Trophoblast cell (in vitro differentiated cells and primary cell): ENCODE results near the gene TUBB4A.

Experiments used
- DNase-seq, 2 donors: peaks; one replicate each; pipeline ENCODE4 v3.0.0-alpha.2; 2016
- H2AFZ ChIP-seq: 2 replicates; pipeline ENCODE4 v1.6.1; 2013; ENCODE audit warnings: low read length, moderate library complexity, mild to moderate bottlenecking; ENCODE audit not compliant: insufficient read depth, poor library complexity
- H2AK5ac ChIP-seq: 2 replicates; pipeline ENCODE4 v1.6.1; 2013; ENCODE audit warnings: mild to moderate bottlenecking, low read length
- H2BK120ac ChIP-seq: 2 replicates; pipeline ENCODE4 v1.6.1; 2013; ENCODE audit warnings: low read length, mild to moderate bottlenecking, moderate library complexity; ENCODE audit not compliant: insufficient read depth, poor library complexity
- H2BK12ac ChIP-seq: 2 replicates; pipeline ENCODE4 v1.6.1; 2013; ENCODE audit warnings: mild to moderate bottlenecking, low read length, moderate library complexity
- H2BK5ac ChIP-seq: 2 replicates; pipeline ENCODE4 v1.6.1; 2013; ENCODE audit warnings: low read length, low read depth, moderate library complexity, mild to moderate bottlenecking; ENCODE audit not compliant: poor library complexity
- H3K14ac ChIP-seq: 2 replicates; pipeline ENCODE4 v1.6.1; 2013; ENCODE audit warnings: mild to moderate bottlenecking, low read length
- H3K18ac ChIP-seq: 2 replicates; pipeline ENCODE4 v1.6.1; 2013; ENCODE audit warnings: mild to moderate bottlenecking, low read length
- H3K23ac ChIP-seq: 2 replicates; pipeline ENCODE4 v1.6.1; 2013; ENCODE audit warnings: low read length
- H3K27ac ChIP-seq: 2 replicates; pipeline ENCODE4 v1.5.1; 2013; ENCODE audit warnings: low read depth, mild to moderate bottlenecking, inconsistent platforms, low read length, moderate library complexity
- H3K27me3 ChIP-seq: 2 replicates; pipeline ENCODE4 v1.6.1; 2013; ENCODE audit warnings: inconsistent platforms, mild to moderate bottlenecking, low read length, moderate library complexity; ENCODE audit not compliant: insufficient read depth
- H3K36me3 ChIP-seq, 2 experiments: 1 replicate in 1 of 2; 2 replicates in 1 of 2; pipeline ENCODE4 v1.6.1; 2013; ENCODE audit warnings: low read length in 2 of 2, mild to moderate bottlenecking in 2 of 2, moderate library complexity in 1 of 2; ENCODE audit not compliant: insufficient read depth in 2 of 2, control insufficient read depth in 1 of 2
- H3K4ac ChIP-seq: 2 replicates; pipeline ENCODE4 v1.6.1; 2013; ENCODE audit warnings: low read depth, mild to moderate bottlenecking, low read length, moderate library complexity
- H3K4me1 ChIP-seq, 2 experiments: 1 replicate in 1 of 2; 2 replicates in 1 of 2; pipeline ENCODE4 v1.6.1; 2013; ENCODE audit warnings: low read length in 2 of 2, mild to moderate bottlenecking in 2 of 2, moderate library complexity in 1 of 2; ENCODE audit not compliant: insufficient read depth in 2 of 2, control insufficient read depth in 1 of 2
- H3K4me2 ChIP-seq: 2 replicates; pipeline ENCODE4 v1.6.1; 2013; ENCODE audit warnings: inconsistent platforms, mild to moderate bottlenecking, low read length, moderate library complexity
- H3K4me3 ChIP-seq: 2 replicates; pipeline ENCODE4 v1.5.1; 2013; ENCODE audit warnings: mild to moderate bottlenecking, low read depth, low read length, inconsistent platforms
- H3K79me1 ChIP-seq: one replicate; pipeline ENCODE4 v1.6.1; 2013; ENCODE audit warnings: low read length
- H3K79me2 ChIP-seq: 2 replicates; pipeline ENCODE4 v1.6.1; 2013; ENCODE audit warnings: low read length, mild to moderate bottlenecking; ENCODE audit not compliant: control insufficient read depth, insufficient read depth, poor library complexity
- H3K9ac ChIP-seq: 2 replicates; pipeline ENCODE4 v1.6.1; 2013; ENCODE audit warnings: mild to moderate bottlenecking, low read length
- H3K9me3 ChIP-seq: 2 replicates; pipeline ENCODE4 v1.6.1; 2013; ENCODE audit warnings: low read depth, mild to moderate bottlenecking, control low read depth, inconsistent platforms, low read length; ENCODE audit not compliant: insufficient read depth
- H4K12ac ChIP-seq: 2 replicates; pipeline ENCODE4 v1.6.1; 2013; ENCODE audit warnings: low read depth, mild to moderate bottlenecking, low read length, moderate library complexity
- H4K8ac ChIP-seq: 2 replicates; pipeline ENCODE4 v1.6.1; 2013; ENCODE audit warnings: low read depth, mild to moderate bottlenecking, low read length, moderate library complexity
- H4K91ac ChIP-seq: one replicate; pipeline ENCODE4 v1.6.1; 2013; ENCODE audit warnings: low read depth, mild to moderate bottlenecking, low read length, moderate library complexity
- WGBS: extraction: QIAGEN DNeasy Blood & Tissue Kit; methylation state at CpG from one replicate; pipeline ENCODE4 v1.1.7; 2013; ENCODE audit warnings: missing lambda C conversion rate; ENCODE audit not compliant: insufficient read length, insufficient coverage; ENCODE audit errors: extremely low coverage; 5-methylcytosine and 5-hydroxymethylcytosine counted together

TUBB4A gene

GRCh38 chr19:6521718-6522646 is 19.9 kb upstream of the TUBB4A start:
- H3K4me3 ChIP-seq = no peak overlapping the region
- H4K91ac ChIP-seq = no peak overlapping the region
- H3K14ac ChIP-seq = no peak overlapping the region
- H3K4ac ChIP-seq = no peak overlapping the region
- H3K23ac ChIP-seq = no peak overlapping the region
- H3K79me2 ChIP-seq = no peaks in the 10 kb centered on the region
- H3K9ac ChIP-seq = no peak overlapping the region
- H3K79me1 ChIP-seq = no peaks in the 10 kb centered on the region
- WGBS = no CpG with 5 or more reads among the region's 20 CpGs
- no peaks in the 10 kb centered on the region for H3K4me1 ChIP-seq
- DNase-seq = peak in 1 of 2 donors; percentile 21
- no peak overlapping the region for H2BK120ac ChIP-seq
- no peak overlapping the region for H3K27ac ChIP-seq
- H3K36me3 ChIP-seq = no peaks in the 10 kb centered on the region
- no peak overlapping the region for H4K12ac ChIP-seq
- no peak overlapping the region for H4K8ac ChIP-seq
- no peak overlapping the region for H2AK5ac ChIP-seq
- no peak overlapping the region for H2BK5ac ChIP-seq
- H3K4me2 ChIP-seq = no peak overlapping the region
- H2BK12ac ChIP-seq = no peak overlapping the region
- H3K9me3 ChIP-seq = peaks cover 1% of the 10 kb centered on the region
- H3K18ac ChIP-seq = no peak overlapping the region
- no peak overlapping the region for H2AFZ ChIP-seq
- no peaks in the 10 kb centered on the region for H3K27me3 ChIP-seq

- H3K4me2 ChIP-seq = no peak overlapping the region
- H4K91ac ChIP-seq = no peak overlapping the region
- no peak overlapping the region for H2BK120ac ChIP-seq
- no peak overlapping the region for H3K27ac ChIP-seq
- no peak overlapping the region for H4K12ac ChIP-seq
- H3K9ac ChIP-seq = no peak overlapping the region
- peaks cover 2% of the 10 kb centered on the region for H3K79me1 ChIP-seq
- no peaks in the 10 kb centered on the region for H3K27me3 ChIP-seq
- no peak overlapping the region for H3K4ac ChIP-seq
- peaks cover 0 to 2% of the 10 kb centered on the region in 2 experiments for H3K4me1 ChIP-seq
- peaks cover 1% of the 10 kb centered on the region for H3K9me3 ChIP-seq
- no peak overlapping the region for H2BK5ac ChIP-seq
- H3K18ac ChIP-seq = no peak overlapping the region
- H3K36me3 ChIP-seq = no peaks in the 10 kb centered on the region
- no peak overlapping the region for H3K23ac ChIP-seq
- H3K79me2 ChIP-seq = no peaks in the 10 kb centered on the region
- no peak overlapping the region for H3K4me3 ChIP-seq
- no peak overlapping the region for H4K8ac ChIP-seq
- no peak overlapping the region for H2AK5ac ChIP-seq
- no peak overlapping the region for H2AFZ ChIP-seq
- no peak overlapping the region for H3K14ac ChIP-seq
- no CpG with 5 or more reads among the region's 2 CpGs for WGBS
- H2BK12ac ChIP-seq = no peak overlapping the region
- peak in 1 of 2 donors; percentile 26 for DNase-seq
Observed at GRCh38 chr19:6519289-6519688, 17.2 kb upstream of the TUBB4A start.

- Histone ChIP-seq H3K36me3 (no peaks in the 10 kb centered on the region), H2BK12ac (no peak overlapping the region), H3K9me3 (peaks cover 1% of the 10 kb centered on the region), H3K79me2 (no peaks in the 10 kb centered on the region), H3K27me3 (no peaks in the 10 kb centered on the region), H2AK5ac (no peak overlapping the region), H3K4ac (no peak overlapping the region), H3K23ac (no peak overlapping the region), H2BK5ac (no peak overlapping the region), H3K27ac (no peak overlapping the region), H2BK120ac (no peak overlapping the region), H3K4me1 (peaks cover 0 to 2% of the 10 kb centered on the region in 2 experiments), H4K91ac (no peak overlapping the region), H3K4me3 (no peak overlapping the region), H4K12ac (no peak overlapping the region), H3K18ac (no peak overlapping the region), H4K8ac (no peak overlapping the region), H3K9ac (no peak overlapping the region), H2AFZ (no peak overlapping the region), H3K79me1 (peaks cover 2% of the 10 kb centered on the region), H3K14ac (no peak overlapping the region), H3K4me2 (no peak overlapping the region)
- DNase-seq = no peak
- WGBS = no CpG with 5 or more reads among the region's 14 CpGs
Observed at GRCh38 chr19:6518145-6518911, 16.2 kb upstream of the TUBB4A start.

- Histone ChIP-seq H2AFZ (peak overlapping the region; percentile 86), H4K8ac (peak overlapping the region; percentile 31), H3K23ac (no peak overlapping the region), H3K27me3 (no peaks in the 10 kb centered on the region), H2BK5ac (no peak overlapping the region), H3K79me2 (no peaks in the 10 kb centered on the region), H3K4me1 (peaks cover 0 to 2% of the 10 kb centered on the region in 2 experiments), H3K9ac (no peak overlapping the region), H3K27ac (no peak overlapping the region), H3K4me2 (peak overlapping the region; percentile 82), H3K79me1 (peaks cover 2% of the 10 kb centered on the region), H2BK120ac (no peak overlapping the region), H3K9me3 (no peaks in the 10 kb centered on the region), H3K14ac (no peak overlapping the region), H3K4me3 (peak overlapping the region; percentile 61), H2AK5ac (no peak overlapping the region), H3K18ac (no peak overlapping the region), H3K36me3 (no peaks in the 10 kb centered on the region), H4K91ac (no peak overlapping the region), H4K12ac (peak overlapping the region; percentile 8), H3K4ac (no peak overlapping the region), H2BK12ac (no peak overlapping the region)
- WGBS = no CpG with 5 or more reads among the region's 38 CpGs
- peak; percentile 88 to 96 for DNase-seq
Observed at GRCh38 chr19:6516659-6517291, 14.7 kb upstream of the TUBB4A start.
